ENCODE measurements around the gene SEC14L5. TPM values are rescaled to one million over a fixed set of nuclear protein-coding genes. Genes with fewer than 3 reads are reported as not detected.

SEC14L5 gene
- total RNA-seq, 1 donor from 2014 or later = 5.7 TPM

- Histone ChIP-seq H3K9me3 (no peaks in the 10 kb centered on the region), H3K27ac (peak overlapping the region in 1 of 2 donors; percentile 34), H3K27me3 (no peaks in the 10 kb centered on the region), H3K36me3 (no peaks in the 10 kb centered on the region), H3K4me1 (peaks cover 0 to 2% of the 10 kb centered on the region in 2 donors), H3K4me3 (peak overlapping the region in 1 of 2 donors; percentile 15)
- no peak for DNase-seq (ENCODE audit: low spot score in 2 of 2)
- no peak for TF ChIP-seq CTCF (IDR thresholded peaks at IDR 0.05)
- intact Hi-C loops (cut with DNase I) = no loop called here
Observed at GRCh38 chr16:5065326-5065725, 107.2 kb downstream of the SEC14L5 start.

GRCh38 chr16:5065813-5066212, 107.7 kb downstream of the SEC14L5 start, which contains the start of gene C16orf89:
C16orf89 (minus strand) TSS chr16:5065956; CDS start chr16:5065908, 48 bp downstream.
- intact Hi-C loops (cut with DNase I) = no loop called here
- peak within 1 kb of the TSS in 1 of 2 donors; percentile 34 for H3K27ac ChIP-seq
- no peak for TF ChIP-seq CTCF (IDR thresholded peaks at IDR 0.05)
- H3K36me3 ChIP-seq = no peaks in the 10 kb centered on the region
- no peak for DNase-seq (ENCODE audit: low spot score in 2 of 2)
- H3K27me3 ChIP-seq = no peaks in the 10 kb centered on the region
- H3K9me3 ChIP-seq = no peaks in the 10 kb centered on the region
- peak within 1 kb of the TSS in 1 of 2 donors; percentile 15 for H3K4me3 ChIP-seq
- peaks cover 0 to 2% of the 10 kb centered on the region in 2 donors for H3K4me1 ChIP-seq

- intact Hi-C loops (cut with DNase I) = no loop called here
- no peaks in the 10 kb centered on the region for H3K9me3 ChIP-seq
- DNase-seq (ENCODE audit: low spot score in 2 of 2) = no peak
- H3K4me1 ChIP-seq = peaks cover 0 to 8% of the 10 kb centered on the region in 2 donors
- H3K4me3 ChIP-seq = no peak overlapping the region
- no peaks in the 10 kb centered on the region for H3K36me3 ChIP-seq
- H3K27ac ChIP-seq = no peak overlapping the region
- H3K27me3 ChIP-seq = no peaks in the 10 kb centered on the region
- TF ChIP-seq CTCF (IDR thresholded peaks at IDR 0.05) = no peak
Observed at GRCh38 chr16:5066511-5066910, 108.4 kb downstream of the SEC14L5 start.

Other genes with a start within 250 kb of the SEC14L5 start
- 55.9 TPM for gene ANKS3, start 224.1 kb upstream of the SEC14L5 start, total RNA-seq
- not detected for gene DNAAF8, start 223.8 kb upstream of the SEC14L5 start, total RNA-seq
- 13.7 TPM for gene ZNF500, start 191.2 kb upstream of the SEC14L5 start, total RNA-seq
- gene SEPTIN12, start 170.0 kb upstream of the SEC14L5 start, total RNA-seq = not detected
- gene SMIM22, start 163.0 kb upstream of the SEC14L5 start, total RNA-seq = not detected
- gene ROGDI, start 155.7 kb upstream of the SEC14L5 start, total RNA-seq = 10.5 TPM
- gene GLYR1, start 111.0 kb upstream of the SEC14L5 start, total RNA-seq = 39.2 TPM
- gene UBN1, start 110.8 kb upstream of the SEC14L5 start, total RNA-seq = 31.8 TPM
- gene PPL, start 21.2 kb upstream of the SEC14L5 start, total RNA-seq = 25.7 TPM
- 23.0 TPM for gene NAGPA, start 75.6 kb downstream of the SEC14L5 start, total RNA-seq
- gene C16orf89, start 107.6 kb downstream of the SEC14L5 start, total RNA-seq = 4.6 TPM
- gene ALG1, start 113.5 kb downstream of the SEC14L5 start, total RNA-seq = 27.2 TPM
- 2.8 TPM for gene EEF2KMT, start 139.5 kb downstream of the SEC14L5 start, total RNA-seq